Activated CD8-positive, alpha-beta memory T cell treated with anti-CD3 and anti-CD28 coated beads, Interleukin-2, amount 10 ng/mL, durations not matched to agents 7 days and 5 days (primary cell): Measurements from ENCODE around the gene POLR2F. TPM values are rescaled to one million over a fixed set of nuclear protein-coding genes. Genes with fewer than 3 reads are reported as not detected.
"Not testable (repeated sequence)": the region's sequence is repeated elsewhere in the genome, so short reads cannot be mapped to it uniquely, and the experiment has no call there.

ENCODE experiments used
- ATAC-seq: fragments of 150-1000 bp; cut with Tn5 transposase; one replicate; pipeline ENCODE4 v1.10.0; 2021; ENCODE audit warnings: moderate library complexity
- CTCF ChIA-PET: fragments of 350-600 bp; sonication (Branson Sonifier 250); formaldehyde crosslinking; loops from one replicate; lab custom pipeline; 2021; ENCODE audit warnings: antibody characterized with exemption; lab: Charles Lee
- DNase-seq: peaks from one replicate; pipeline ENCODE4 v3.0.0-alpha.2; 2020
- H3K27ac Mint-ChIP-seq: one replicate; pipeline ENCODE4 v1.8.0; 2021; ENCODE audit warnings: mild to moderate bottlenecking, mixed read lengths
- H3K27me3 Mint-ChIP-seq: one replicate; pipeline ENCODE4 v1.8.0; 2021; ENCODE audit warnings: mixed read lengths
- H3K36me3 Mint-ChIP-seq: one replicate; pipeline ENCODE4 v1.8.0; 2021; ENCODE audit warnings: mild to moderate bottlenecking, mixed read lengths
- H3K4me1 Mint-ChIP-seq: one replicate; pipeline ENCODE4 v1.8.0; 2021; ENCODE audit warnings: mixed read lengths
- H3K4me3 Mint-ChIP-seq: one replicate; pipeline ENCODE4 v1.8.0; 2021; ENCODE audit warnings: mild to moderate bottlenecking, moderate library complexity, mixed read lengths
- H3K9me3 Mint-ChIP-seq: one replicate; pipeline ENCODE4 v1.8.0; 2022; ENCODE audit warnings: low read depth, mixed read lengths
- total RNA-seq, 2 experiments: library from RNA; stranded (reverse); gene quantifications; one replicate each; pipeline ENCODE4 v1.2.3, GENCODE V29; 2021

POLR2F gene
- total RNA-seq, 2 experiments from 2014 or later: 77.4 to 81.0 TPM

- H3K27ac Mint-ChIP-seq: no peak overlapping the region
- H3K36me3 Mint-ChIP-seq: no peaks in the 10 kb centered on the region
- no peak overlapping the region for H3K4me3 Mint-ChIP-seq
- CTCF ChIA-PET: no interaction called here
- ATAC-seq (no peak), DNase-seq (no peak)
- peaks cover 11% of the 10 kb centered on the region for H3K4me1 Mint-ChIP-seq
- H3K27me3 Mint-ChIP-seq: no peaks in the 10 kb centered on the region
- H3K9me3 Mint-ChIP-seq: no peaks in the 10 kb centered on the region
Observed at GRCh38 chr22:37929390-37929789, 24.1 kb upstream of the POLR2F start.

- Mint-ChIP-seq H3K9me3 (no peaks in the 10 kb centered on the region), H3K27me3 (no peaks in the 10 kb centered on the region), H3K4me1 (peaks cover 11% of the 10 kb centered on the region), H3K4me3 (no peak overlapping the region), H3K27ac (no peak overlapping the region), H3K36me3 (no peaks in the 10 kb centered on the region)
- CTCF ChIA-PET: interaction anchor here (0.6 to 6.1 kb wide), 9 partner anchors 11 to 385 kb away, joined by 3 to 57 read pairs (median 4); partner anchors contain the start of gene EIF3L
- DNase-seq: no peak
- ATAC-seq: peak; percentile 28
Observed at GRCh38 chr22:37930270-37930951, 23.1 kb upstream of the POLR2F start.

- Mint-ChIP-seq H3K9me3 (no peaks in the 10 kb centered on the region), H3K36me3 (no peaks in the 10 kb centered on the region), H3K4me3 (no peak overlapping the region), H3K27me3 (no peaks in the 10 kb centered on the region), H3K27ac (no peak overlapping the region), H3K4me1 (peaks cover 11% of the 10 kb centered on the region)
- ATAC-seq (no peak), DNase-seq (no peak)
- CTCF ChIA-PET: interaction anchor here (0.8 to 6.1 kb wide), 11 partner anchors 12 to 117 kb away, joined by 3 to 57 read pairs (median 4); partner anchors contain the start of genes C22orf23, EIF3L and POLR2F
Observed at GRCh38 chr22:37930952-37931440, 22.5 kb upstream of the POLR2F start.

DNA sequence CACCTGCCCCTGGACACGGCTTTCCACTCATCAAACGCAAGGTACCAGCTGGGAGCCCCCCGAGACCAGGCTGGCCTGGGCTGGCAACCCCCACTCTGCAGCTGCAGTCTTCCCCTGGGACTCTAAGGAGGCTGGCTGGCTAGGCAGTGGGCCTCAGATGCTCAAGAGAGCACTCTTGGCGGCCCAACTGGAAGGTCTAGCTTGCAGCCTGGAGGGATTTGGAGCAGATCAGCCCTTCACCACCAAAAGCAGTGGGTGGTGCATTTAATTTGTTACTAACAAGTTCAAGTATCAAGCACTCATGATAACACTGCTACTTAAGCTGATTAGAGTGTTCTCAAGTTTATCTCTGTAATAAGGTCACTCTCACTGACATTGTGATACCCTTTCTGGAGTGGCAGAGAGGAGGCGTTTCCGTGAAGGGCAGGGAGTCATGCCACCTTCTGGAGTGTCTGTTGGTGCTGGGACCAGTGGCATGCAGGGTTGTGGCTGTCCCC is 21.6 kb upstream of the POLR2F start:
- Mint-ChIP-seq H3K4me3 (no peak overlapping the region), H3K4me1 (peaks cover 11% of the 10 kb centered on the region), H3K36me3 (no peaks in the 10 kb centered on the region), H3K9me3 (no peaks in the 10 kb centered on the region), H3K27ac (no peak overlapping the region), H3K27me3 (no peaks in the 10 kb centered on the region)
- no peak for ATAC-seq
- CTCF ChIA-PET: interaction anchor here (1.3 to 6.1 kb wide), 6 partner anchors 13 to 114 kb away, joined by 4 to 57 read pairs (median 6); partner anchors contain the start of genes C22orf23 and POLR2F
- DNase-seq: no peak

- peaks cover 11% of the 10 kb centered on the region for H3K4me1 Mint-ChIP-seq
- H3K27me3 Mint-ChIP-seq: no peaks in the 10 kb centered on the region
- H3K4me3 Mint-ChIP-seq: no peak overlapping the region
- H3K9me3 Mint-ChIP-seq: no peaks in the 10 kb centered on the region
- no peak for DNase-seq
- H3K27ac Mint-ChIP-seq: no peak overlapping the region
- CTCF ChIA-PET: interaction anchor here (1.4 to 6.1 kb wide), 5 partner anchors 13 to 115 kb away, joined by 4 to 57 read pairs (median 6); partner anchors contain the start of genes C22orf23 and POLR2F
- H3K36me3 Mint-ChIP-seq: no peaks in the 10 kb centered on the region
- no peak for ATAC-seq
Observed at GRCh38 chr22:37932401-37932800, 21.1 kb upstream of the POLR2F start.

GRCh38 chr22:37932821-37933578 is 20.5 kb upstream of the POLR2F start:
- Mint-ChIP-seq H3K27ac (peak overlapping the region; percentile 32), H3K27me3 (no peaks in the 10 kb centered on the region), H3K4me1 (peaks cover 11% of the 10 kb centered on the region), H3K4me3 (no peak overlapping the region), H3K36me3 (no peaks in the 10 kb centered on the region), H3K9me3 (no peaks in the 10 kb centered on the region)
- ATAC-seq: no peak
- no peak for DNase-seq
- CTCF ChIA-PET: interaction anchor here (1.5 to 6.1 kb wide), 10 partner anchors 13 to 125 kb away, joined by 4 to 57 read pairs (median 8); partner anchors contain the start of genes GCAT and MICALL1

DNA sequence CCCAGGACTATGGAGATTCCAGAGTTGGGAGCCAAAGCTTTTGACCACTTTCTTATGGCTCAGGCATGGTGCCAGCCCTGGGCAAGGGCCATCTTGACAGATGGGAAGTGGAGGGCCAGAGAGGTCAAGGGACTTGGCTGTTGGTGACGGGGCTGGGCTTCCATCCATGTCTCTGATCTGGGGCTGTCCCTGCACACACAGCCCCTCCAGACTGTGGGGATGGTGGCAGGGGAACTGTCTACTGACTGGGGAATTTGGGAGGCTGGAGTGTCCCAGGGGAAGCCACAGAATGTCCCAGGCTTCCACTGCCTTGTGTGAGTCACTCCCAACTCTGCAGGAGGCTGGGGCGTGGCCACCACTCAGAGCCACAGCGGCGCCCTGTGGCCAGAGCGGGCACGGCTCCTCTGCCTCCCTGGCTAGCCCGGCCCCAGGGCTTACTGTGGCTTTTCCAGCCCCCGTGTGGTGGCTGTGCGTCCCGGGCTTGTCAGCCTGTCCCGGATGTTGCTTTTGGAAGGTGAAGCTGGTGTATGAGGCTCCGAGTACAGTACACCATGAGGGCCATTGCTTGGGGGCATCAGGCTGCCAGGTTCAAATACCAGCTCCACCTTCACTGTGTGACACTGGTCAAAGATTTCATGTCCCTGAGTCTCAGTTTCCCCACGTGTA is 19.7 kb upstream of the POLR2F start:
- no peaks in the 10 kb centered on the region for H3K27me3 Mint-ChIP-seq
- H3K4me3 Mint-ChIP-seq: no peak overlapping the region
- CTCF ChIA-PET: interaction anchor here (0.6 to 6.1 kb wide), 29 partner anchors 8 to 151 kb away, joined by 3 to 57 read pairs (median 4); partner anchors contain the start of genes ANKRD54, C22orf23, GCAT and MICALL1
- H3K36me3 Mint-ChIP-seq: no peaks in the 10 kb centered on the region
- ATAC-seq (peak; percentile 99), DNase-seq (peak; percentile 90)
- H3K9me3 Mint-ChIP-seq: no peaks in the 10 kb centered on the region
- peak overlapping the region; percentile 36 for H3K27ac Mint-ChIP-seq
- H3K4me1 Mint-ChIP-seq: peaks cover 11% of the 10 kb centered on the region

- Mint-ChIP-seq H3K4me3 (no peak overlapping the region), H3K27me3 (no peaks in the 10 kb centered on the region), H3K27ac (no peak overlapping the region), H3K4me1 (no peaks in the 10 kb centered on the region), H3K36me3 (no peaks in the 10 kb centered on the region), H3K9me3 (no peaks in the 10 kb centered on the region)
- ATAC-seq (no peak), DNase-seq (no peak)
- CTCF ChIA-PET: no interaction called here
Observed at GRCh38 chr22:37940698-37941376, 12.7 kb upstream of the POLR2F start.

- Mint-ChIP-seq H3K36me3 (no peaks in the 10 kb centered on the region), H3K9me3 (no peaks in the 10 kb centered on the region), H3K4me3 (no peak overlapping the region), H3K4me1 (no peaks in the 10 kb centered on the region), H3K27ac (no peak overlapping the region), H3K27me3 (no peaks in the 10 kb centered on the region)
- DNase-seq (no peak), ATAC-seq (no peak)
- CTCF ChIA-PET: interaction anchor here (1.0 to 1.6 kb wide), 2 partner anchors 8 to 37 kb away, joined by 3 to 4 read pairs; no protein-coding TSS in a partner anchor
Observed at GRCh38 chr22:37942133-37942532, 11.4 kb upstream of the POLR2F start.

- DNase-seq (no peak), ATAC-seq (no peak)
- CTCF ChIA-PET: interaction anchor here (0.6 to 1.1 kb wide), 3 partner anchors 9 to 43 kb away, joined by 3 to 5 read pairs (median 3); no protein-coding TSS in a partner anchor
- Mint-ChIP-seq H3K27me3 (no peaks in the 10 kb centered on the region), H3K36me3 (no peaks in the 10 kb centered on the region), H3K4me3 (no peak overlapping the region), H3K4me1 (no peaks in the 10 kb centered on the region), H3K27ac (no peak overlapping the region), H3K9me3 (no peaks in the 10 kb centered on the region)
Observed at GRCh38 chr22:37943136-37943824, 10.2 kb upstream of the POLR2F start.

DNA sequence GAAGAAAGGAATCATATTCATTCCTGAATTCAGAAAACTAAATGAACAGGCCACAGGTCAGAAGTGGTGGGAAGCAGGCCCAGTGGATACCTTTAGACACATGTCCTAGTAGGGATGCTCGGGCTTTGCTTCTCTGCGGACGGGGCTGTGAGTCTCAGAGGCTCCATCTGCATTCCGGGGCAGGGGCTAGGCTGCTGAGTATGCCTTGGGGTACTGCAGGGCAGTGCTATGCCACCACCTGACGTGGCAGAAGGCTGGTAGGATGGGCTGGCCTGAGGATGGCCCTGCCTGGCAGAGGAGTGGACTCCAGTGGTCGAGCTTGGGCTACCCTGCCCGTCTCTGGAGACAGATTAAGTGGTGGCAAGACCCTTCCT is 9.7 kb upstream of the POLR2F start:
- ATAC-seq (no peak), DNase-seq (no peak)
- H3K4me3 Mint-ChIP-seq: no peak overlapping the region
- no peaks in the 10 kb centered on the region for H3K36me3 Mint-ChIP-seq
- CTCF ChIA-PET: interaction anchor here (0.6 to 1.1 kb wide), 3 partner anchors 10 to 44 kb away, joined by 3 to 5 read pairs (median 3); no protein-coding TSS in a partner anchor
- H3K27ac Mint-ChIP-seq: no peak overlapping the region
- H3K27me3 Mint-ChIP-seq: no peaks in the 10 kb centered on the region
- H3K9me3 Mint-ChIP-seq: no peaks in the 10 kb centered on the region
- no peaks in the 10 kb centered on the region for H3K4me1 Mint-ChIP-seq

GRCh38 chr22:37944423-37944822 is 9.1 kb upstream of the POLR2F start:
- H3K27ac Mint-ChIP-seq, ATAC-seq, H3K4me1 Mint-ChIP-seq, H3K4me3 Mint-ChIP-seq, CTCF ChIA-PET, H3K9me3 Mint-ChIP-seq, H3K27me3 Mint-ChIP-seq, H3K36me3 Mint-ChIP-seq, DNase-seq: not testable (repeated sequence)
